HCT116 (cell line): ENCODE results near the gene ANGEL1. TPM values are rescaled to one million over a fixed set of nuclear protein-coding genes. Genes with fewer than 3 reads are reported as not detected.

Experiments
- ATAC-seq: fragments of 200-7000 bp; cut with Tn5 transposase; 2 replicates; pipeline ENCODE4 v1.9.1; 2020; ENCODE audit warnings: mild to moderate bottlenecking, moderate library complexity
- BruUV-seq: library from RNA; stranded (reverse); fragments of 400-500 nt; replicated peaks from 2 replicates; lab custom pipeline; 2021; lab: Mats Ljungman, UMichigan
- CTCF ChIA-PET: fragments of 300-600 bp; sonication (Branson Sonifier 250); formaldehyde crosslinking; loops from one replicate; lab custom pipeline; 2021; ENCODE audit warnings: antibody characterized with exemption; lab: Charles Lee
- POLR2A ChIA-PET: fragments of 300-600, 350-600 bp; sonication (Branson Sonifier 250); formaldehyde crosslinking; loops from one replicate; lab custom pipeline; 2021; ENCODE audit warnings: antibody characterized with exemption; lab: Charles Lee
- RAD21 ChIA-PET, 2 experiments: fragments of 300-600 bp; sonication (Branson Sonifier 250); formaldehyde crosslinking; loops; one replicate each; lab custom pipeline; 2023; ENCODE audit warnings: low total read pairs in 2 of 2; ENCODE audit not compliant: uncharacterized antibody in 2 of 2, unreplicated experiment in 2 of 2, low non-redundant PET in 1 of 2; lab: Charles Lee
- DNase-seq: peaks from one replicate; pipeline ENCODE4 v3.0.0-alpha.2; 2010; ENCODE audit warnings: low read depth, low spot score
- H2AFZ ChIP-seq: fragments of 200-600 bp; shearing (Covaris generic), sonication (generic); 2 replicates; pipeline ENCODE4 v1.6.1; 2017; ENCODE audit warnings: low read depth, mixed run types, mixed read lengths, antibody characterized with exemption, low read length; ENCODE audit not compliant: poor library complexity, severe bottlenecking
- H3K27ac ChIP-seq: 2 replicates; pipeline ENCODE4 v1.5.1; 2012; ENCODE audit warnings: low read depth, low read length
- H3K27me3 ChIP-seq: fragments of 200-600 bp; sonication (generic); 2 replicates; pipeline ENCODE4 v1.6.1; 2016; ENCODE audit warnings: mixed run types, low read length, mixed read lengths; ENCODE audit not compliant: insufficient read depth
- H3K36me3 ChIP-seq, 2 experiments: fragments of 200-500 bp in 1 of 2; fragments of 200-600 bp in 1 of 2; sonication (Bioruptor generic) in 1 of 2; sonication (generic) in 1 of 2; 2 replicates each; pipeline versions ENCODE4 v1.5.1 to v1.6.1; 2014 to 2016; ENCODE audit warnings: low read length in 2 of 2, inconsistent platforms in 1 of 2, mixed read lengths in 1 of 2, mixed run types in 1 of 2; ENCODE audit not compliant: insufficient read depth in 2 of 2, control insufficient read depth in 1 of 2
- H3K4me1 ChIP-seq, 2 experiments: fragments of 200-600 bp in 1 of 2; sonication (generic) in 1 of 2; 2 replicates each; pipeline versions ENCODE4 v1.5.1 to v1.6.1; 2012 to 2017; ENCODE audit warnings: low read length in 2 of 2, inconsistent platforms in 1 of 2, mild to moderate bottlenecking in 1 of 2, mixed read lengths in 1 of 2, mixed run types in 1 of 2, moderate library complexity in 1 of 2; ENCODE audit not compliant: insufficient read depth in 2 of 2, control insufficient read depth in 1 of 2
- H3K4me2 ChIP-seq: fragments of 200-600 bp; sonication (generic); 2 replicates; pipeline ENCODE4 v1.6.1; 2017; ENCODE audit warnings: mixed run types, low read length, mixed read lengths
- H3K4me3 ChIP-seq, 2 experiments: fragments of 200-600 bp in 1 of 2; sonication (generic) in 1 of 2; replicated peaks in 1 of 2; 2 replicates each; pipeline ENCODE4 v1.5.1; 2011 to 2016; ENCODE audit warnings: low read length in 2 of 2, control low read depth in 1 of 2, low read depth in 1 of 2, mild to moderate bottlenecking in 1 of 2, mixed read lengths in 1 of 2, mixed run types in 1 of 2
- H3K79me2 ChIP-seq: fragments of 200-600 bp; sonication (generic); 2 replicates; pipeline ENCODE4 v1.6.1; 2017; ENCODE audit warnings: mild to moderate bottlenecking, mixed run types, low read length, moderate library complexity, mixed read lengths; ENCODE audit not compliant: insufficient read depth
- H3K9ac ChIP-seq: fragments of 200-600 bp; sonication (generic); 2 replicates; pipeline ENCODE4 v1.6.1; 2016; ENCODE audit warnings: low read length, mixed read lengths
- H3K9me2 ChIP-seq: fragments of 200-600 bp; sonication (generic), shearing (Covaris generic); 2 replicates; pipeline ENCODE4 v1.6.1; 2017; ENCODE audit warnings: mixed run types, mild to moderate bottlenecking, moderate library complexity; ENCODE audit not compliant: insufficient read depth
- H3K9me3 ChIP-seq, 2 experiments: fragments of 200-500 bp in 1 of 2; fragments of 200-600 bp in 1 of 2; sonication (Bioruptor generic) in 1 of 2; sonication (generic) in 1 of 2; 2 replicates each; pipeline ENCODE4 v1.6.1; 2014 to 2017; ENCODE audit warnings: low read length in 2 of 2, mixed read lengths in 2 of 2, inconsistent platforms in 1 of 2, low read depth in 1 of 2, mild to moderate bottlenecking in 1 of 2, mixed run types in 1 of 2, moderate library complexity in 1 of 2; ENCODE audit not compliant: control insufficient read depth in 1 of 2, insufficient read depth in 1 of 2
- H4K20me1 ChIP-seq: fragments of 200-600 bp; sonication (generic), shearing (Covaris generic); 2 replicates; pipeline ENCODE4 v1.6.1; 2017; ENCODE audit warnings: mixed run types, mild to moderate bottlenecking, moderate library complexity; ENCODE audit not compliant: insufficient read depth
- EGR1 ChIP-seq: IDR thresholded peaks from 2 replicates; pipeline ENCODE4 v1.6.1; 2012; ENCODE audit warnings: low read depth
- EZH2 ChIP-seq: fragments of 200-600 bp; sonication (generic); IDR thresholded peaks from 2 replicates; pipeline ENCODE4 v1.6.1; 2017; ENCODE audit warnings: antibody characterized with exemption, mixed run types
- EZH2phosphoT487 ChIP-seq: fragments of 200-600 bp; IDR thresholded peaks from 2 replicates; pipeline ENCODE4 v1.6.1; 2018; ENCODE audit warnings: antibody characterized with exemption, borderline replicate concordance
- POLR2A ChIP-seq: IDR thresholded peaks from 2 replicates; pipeline ENCODE4 v1.7.0; 2011; ENCODE audit warnings: borderline replicate concordance; ENCODE audit not compliant: insufficient read depth, insufficient read length; ENCODE audit errors: extremely low read depth
- POLR2AphosphoS5 ChIP-seq: IDR thresholded peaks from 2 replicates; pipeline ENCODE4 v1.6.1; 2011; ENCODE audit warnings: mild to moderate bottlenecking, low read depth, low read length, moderate library complexity
- REST ChIP-seq: IDR thresholded peaks from 2 replicates; pipeline ENCODE4 v1.6.1; 2012; ENCODE audit warnings: low read depth
- SP1 ChIP-seq: IDR thresholded peaks from 2 replicates; pipeline ENCODE4 v1.6.1; 2012; ENCODE audit warnings: low read depth
- YY1 ChIP-seq: IDR thresholded peaks from 2 replicates; pipeline ENCODE4 v1.6.1; 2011; ENCODE audit warnings: low read length, low read depth, moderate library complexity, mild to moderate bottlenecking; ENCODE audit not compliant: insufficient replicate concordance; ENCODE audit errors: extremely low read depth
- intact Hi-C: fragments of 100-400 bp; cut with micrococcal nuclease; formaldehyde crosslinking; loops from 2 replicates; pipeline ENCODE4 v1.10.0; 2022
- total RNA-seq: library from RNA; stranded (reverse); gene quantifications from one replicate; pipeline ENCODE4 v1.2.1, GENCODE V29; 2021; ENCODE audit not compliant: unreplicated experiment
- TF ChIP-seq, protein P1 (sequence below): IDR thresholded peaks from 2 replicates; pipeline ENCODE4 v1.6.1; 2012

Gene ANGEL1
- total RNA-seq, 1 experiment from 2014 or later: 20.6 TPM

DNA sequence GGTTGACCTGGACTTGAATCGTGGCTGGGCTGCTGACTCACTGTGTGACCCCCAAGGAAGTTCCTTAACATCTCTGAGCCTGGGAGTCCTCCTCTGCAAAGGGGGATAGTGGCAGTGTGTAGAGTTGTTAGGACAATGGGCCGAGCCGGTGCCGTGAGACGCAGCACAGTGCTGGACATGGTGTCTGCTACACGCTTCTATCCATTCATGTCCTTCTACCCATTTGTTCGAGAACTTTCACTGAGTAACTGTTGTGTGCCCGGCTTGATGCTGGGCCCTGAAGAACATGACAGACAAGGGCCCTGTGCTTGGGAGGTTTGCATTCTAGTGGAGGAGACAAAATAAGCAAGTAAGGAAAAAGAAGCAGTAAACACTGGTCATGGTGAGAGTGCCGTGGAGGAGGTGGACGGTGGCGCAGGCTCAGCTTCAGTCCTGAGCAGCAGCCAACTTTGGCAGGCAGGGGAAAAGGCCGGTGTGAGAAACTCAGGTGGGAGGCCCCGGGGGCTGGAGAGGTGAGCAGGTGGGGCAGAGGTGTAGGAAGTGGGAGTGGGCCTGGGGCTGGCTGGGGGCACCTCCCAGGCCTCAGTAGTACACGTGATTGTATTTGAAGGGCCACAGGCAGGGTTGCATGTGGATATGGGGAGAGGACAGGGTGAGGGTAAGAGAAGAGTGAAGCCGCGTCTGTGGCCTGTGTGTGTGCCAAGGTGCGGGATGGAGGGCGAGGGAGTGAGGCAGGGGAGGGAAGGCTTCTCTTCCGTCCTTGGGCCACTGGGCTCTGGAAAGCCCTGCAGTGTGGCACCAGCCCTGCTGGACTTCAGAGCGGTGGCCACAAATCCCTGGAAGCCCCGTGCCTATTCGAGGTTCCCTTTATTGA, 37.6 kb downstream of the ANGEL1 start:
- H3K27me3 ChIP-seq: no peaks in the 10 kb centered on the region
- no peak overlapping the region for H2AFZ ChIP-seq
- intact Hi-C loops: no loop called here
- no peak overlapping the region for H3K4me3 ChIP-seq
- no TSS peak for BruUV-seq
- TF ChIP-seq REST (no peak), POLR2AphosphoS5 (no peak), POLR2A (no peak), YY1 (no peak), EGR1 (no peak), EZH2 (no peak), EZH2phosphoT487 (no peak), SP1 (no peak)
- TF ChIP-seq, protein P1, sequence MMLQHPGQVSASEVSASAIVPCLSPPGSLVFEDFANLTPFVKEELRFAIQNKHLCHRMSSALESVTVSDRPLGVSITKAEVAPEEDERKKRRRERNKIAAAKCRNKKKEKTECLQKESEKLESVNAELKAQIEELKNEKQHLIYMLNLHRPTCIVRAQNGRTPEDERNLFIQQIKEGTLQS: no peak
- H4K20me1 ChIP-seq: no peaks in the 10 kb centered on the region
- POLR2A ChIA-PET: no interaction called here
- H3K9me2 ChIP-seq: no peaks in the 10 kb centered on the region
- no peaks in the 10 kb centered on the region for H3K36me3 ChIP-seq
- RAD21 ChIA-PET: no interaction called here
- H3K4me1 ChIP-seq: peaks cover 15 to 24% of the 10 kb centered on the region in 2 experiments
- H3K79me2 ChIP-seq: no peaks in the 10 kb centered on the region
- no peaks in the 10 kb centered on the region for H3K9me3 ChIP-seq
- ATAC-seq: no peak
- CTCF ChIA-PET: no interaction called here
- H3K4me2 ChIP-seq: no peak overlapping the region
- no peak for DNase-seq
- H3K9ac ChIP-seq: no peak overlapping the region
- H3K27ac ChIP-seq: no peak overlapping the region
